ENCODE data around the gene PROB1. TPM values are rescaled to one million over a fixed set of nuclear protein-coding genes. Genes with fewer than 3 reads are reported as not detected.
"Not testable (repeated sequence)": the region's sequence is repeated elsewhere in the genome, so short reads cannot be mapped to it uniquely, and the experiment has no call there.

PROB1 gene
- total RNA-seq, 1 donor from 2014 or later: 0.53 TPM

DNA sequence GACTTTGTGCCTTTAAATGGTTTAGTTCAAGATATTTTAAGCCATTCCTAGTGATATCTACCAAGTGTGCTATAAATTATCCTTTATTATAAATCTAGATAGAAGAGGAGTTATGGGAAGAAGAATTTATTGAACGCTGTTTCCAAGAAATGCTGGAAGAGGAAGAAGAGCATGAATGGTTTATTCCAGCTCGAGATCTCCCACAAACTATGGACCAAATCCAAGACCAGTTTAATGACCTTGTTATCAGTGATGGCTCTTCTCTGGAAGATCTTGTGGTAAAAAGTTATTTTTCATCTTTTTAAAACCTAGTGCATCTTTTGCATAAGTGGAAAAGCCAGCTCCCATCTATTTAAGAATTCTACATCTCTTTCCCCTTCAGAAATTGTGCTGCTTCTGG is 30.4 kb downstream of the PROB1 start:
- Histone ChIP-seq H3K4me3 (ENCODE audit: low read depth, low read length) (no peak overlapping the region), H3K36me3 (ENCODE audit: control insufficient read depth, insufficient read depth, low read length) (peaks cover 13% of the 10 kb centered on the region), H3K27me3 (ENCODE audit: control insufficient read depth, insufficient read depth, low read length) (no peaks in the 10 kb centered on the region)
- TF ChIP-seq, protein P1, sequence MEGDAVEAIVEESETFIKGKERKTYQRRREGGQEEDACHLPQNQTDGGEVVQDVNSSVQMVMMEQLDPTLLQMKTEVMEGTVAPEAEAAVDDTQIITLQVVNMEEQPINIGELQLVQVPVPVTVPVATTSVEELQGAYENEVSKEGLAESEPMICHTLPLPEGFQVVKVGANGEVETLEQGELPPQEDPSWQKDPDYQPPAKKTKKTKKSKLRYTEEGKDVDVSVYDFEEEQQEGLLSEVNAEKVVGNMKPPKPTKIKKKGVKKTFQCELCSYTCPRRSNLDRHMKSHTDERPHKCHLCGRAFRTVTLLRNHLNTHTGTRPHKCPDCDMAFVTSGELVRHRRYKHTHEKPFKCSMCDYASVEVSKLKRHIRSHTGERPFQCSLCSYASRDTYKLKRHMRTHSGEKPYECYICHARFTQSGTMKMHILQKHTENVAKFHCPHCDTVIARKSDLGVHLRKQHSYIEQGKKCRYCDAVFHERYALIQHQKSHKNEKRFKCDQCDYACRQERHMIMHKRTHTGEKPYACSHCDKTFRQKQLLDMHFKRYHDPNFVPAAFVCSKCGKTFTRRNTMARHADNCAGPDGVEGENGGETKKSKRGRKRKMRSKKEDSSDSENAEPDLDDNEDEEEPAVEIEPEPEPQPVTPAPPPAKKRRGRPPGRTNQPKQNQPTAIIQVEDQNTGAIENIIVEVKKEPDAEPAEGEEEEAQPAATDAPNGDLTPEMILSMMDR (IDR thresholded peaks at IDR 0.05; ENCODE audit: insufficient read depth, low read length, severe bottlenecking): no peak
- DNase-seq (ENCODE audit: low read depth) (no peak), FAIRE-seq (no peak)

DNA sequence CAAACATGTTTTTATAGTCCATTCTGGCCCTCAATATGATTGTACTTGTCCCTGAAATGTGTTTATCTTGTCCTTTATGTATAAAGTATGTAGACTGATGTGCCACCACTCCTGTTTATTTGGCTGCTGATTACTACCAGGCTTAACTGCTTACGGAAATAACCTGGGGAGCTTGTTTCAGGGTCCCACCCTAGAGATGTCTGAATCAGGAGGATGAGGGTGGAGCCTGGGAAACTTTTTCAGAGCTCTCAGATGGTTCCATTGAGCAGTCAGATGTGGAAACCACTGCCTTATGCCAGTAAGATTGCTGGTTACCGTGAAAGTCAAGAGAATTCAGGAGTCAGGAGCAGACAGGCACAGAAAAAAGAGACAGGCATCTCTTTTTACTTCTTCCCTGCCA is 31.0 kb downstream of the PROB1 start:
- TF ChIP-seq, protein P1 (IDR thresholded peaks at IDR 0.05; ENCODE audit: insufficient read depth, low read length, severe bottlenecking): no peak
- Histone ChIP-seq H3K4me3 (ENCODE audit: low read depth, low read length) (no peak overlapping the region), H3K36me3 (ENCODE audit: control insufficient read depth, insufficient read depth, low read length) (peaks cover 13% of the 10 kb centered on the region), H3K27me3 (ENCODE audit: control insufficient read depth, insufficient read depth, low read length) (no peaks in the 10 kb centered on the region)
- DNase-seq (ENCODE audit: low read depth) (no peak), FAIRE-seq (no peak)

DNA sequence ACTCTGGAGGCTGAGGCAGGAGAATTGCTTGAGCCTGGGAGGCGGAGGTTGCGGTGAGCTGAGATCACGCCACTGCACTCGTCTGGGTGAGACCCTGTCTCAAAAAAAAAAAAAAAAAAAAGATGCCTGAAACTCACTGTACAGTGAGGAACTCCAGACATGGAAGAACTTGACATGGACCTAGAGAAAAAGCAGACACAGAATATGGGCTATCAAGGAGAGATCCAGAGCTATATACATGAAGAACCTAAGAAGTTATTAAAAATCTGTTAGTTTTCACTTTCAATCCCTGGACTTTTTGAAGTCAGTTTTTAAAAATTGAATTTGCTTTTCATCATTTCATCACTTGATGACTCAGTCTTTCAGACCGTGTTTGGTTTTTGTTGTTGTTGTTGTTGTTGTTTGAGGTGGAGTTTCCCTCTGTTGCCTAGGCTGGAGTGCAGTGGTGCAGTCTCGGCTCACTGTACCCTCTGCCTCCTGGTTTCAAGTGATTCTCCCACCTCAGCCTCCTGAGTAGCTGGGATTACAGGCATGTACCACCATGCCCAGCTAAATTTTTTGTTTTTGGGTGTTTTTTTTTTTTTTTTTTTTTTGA is 33.0 kb downstream of the PROB1 start:
- H3K4me3 ChIP-seq (ENCODE audit: low read depth, low read length): no peak overlapping the region
- peaks cover 11% of the 10 kb centered on the region for H3K36me3 ChIP-seq (ENCODE audit: control insufficient read depth, insufficient read depth, low read length)
- FAIRE-seq (no peak), DNase-seq (ENCODE audit: low read depth) (no peak)
- no peaks in the 10 kb centered on the region for H3K27me3 ChIP-seq (ENCODE audit: control insufficient read depth, insufficient read depth, low read length)
- TF ChIP-seq, protein P1 (IDR thresholded peaks at IDR 0.05; ENCODE audit: insufficient read depth, low read length, severe bottlenecking): no peak

- FAIRE-seq (no peak), DNase-seq (ENCODE audit: low read depth) (no peak)
- Histone ChIP-seq H3K4me3 (ENCODE audit: low read depth, low read length) (no peak overlapping the region), H3K36me3 (ENCODE audit: control insufficient read depth, insufficient read depth, low read length) (peaks cover 8% of the 10 kb centered on the region), H3K27me3 (ENCODE audit: control insufficient read depth, insufficient read depth, low read length) (no peaks in the 10 kb centered on the region)
- TF ChIP-seq, protein P1 (IDR thresholded peaks at IDR 0.05; ENCODE audit: insufficient read depth, low read length, severe bottlenecking): no peak
Measured at GRCh38 chr5:139360384-139360783, 34.5 kb downstream of the PROB1 start.

GRCh38 chr5:139358064-139358463 is 36.8 kb downstream of the PROB1 start:
- Histone ChIP-seq H3K27me3 (ENCODE audit: control insufficient read depth, insufficient read depth, low read length) (no peaks in the 10 kb centered on the region), H3K36me3 (ENCODE audit: control insufficient read depth, insufficient read depth, low read length) (no peaks in the 10 kb centered on the region), H3K4me3 (ENCODE audit: low read depth, low read length) (no peak overlapping the region)
- DNase-seq (ENCODE audit: low read depth): no peak
- no peak for FAIRE-seq
- TF ChIP-seq, protein P1 (IDR thresholded peaks at IDR 0.05; ENCODE audit: insufficient read depth, low read length, severe bottlenecking): no peak

DNA sequence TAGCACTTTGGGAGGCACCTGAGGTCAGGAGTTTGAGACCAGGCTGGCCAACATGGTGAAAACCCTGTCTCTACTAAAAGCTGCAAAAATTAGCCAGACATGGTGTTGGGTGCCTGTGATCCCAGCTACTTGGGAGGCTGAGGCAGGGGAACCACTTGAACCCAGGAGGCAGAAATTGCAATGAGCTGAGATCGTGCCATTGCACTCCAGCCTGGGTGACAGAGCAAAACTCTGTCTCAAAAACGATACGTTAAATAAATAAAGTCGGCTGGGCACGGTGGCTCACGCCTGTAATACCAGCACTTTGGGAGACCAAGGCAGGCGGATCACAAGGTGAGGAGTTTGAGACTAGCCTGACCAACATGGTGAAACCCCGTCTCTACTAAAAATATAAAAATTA is 39.0 kb downstream of the PROB1 start:
- FAIRE-seq; H3K36me3 ChIP-seq (ENCODE audit: control insufficient read depth, insufficient read depth, low read length): not testable (repeated sequence)

More for the DNA sequence above, 39.0 kb downstream of the PROB1 start:
- not testable (repeated sequence) for H3K4me3 ChIP-seq (ENCODE audit: low read depth, low read length); DNase-seq (ENCODE audit: low read depth); H3K27me3 ChIP-seq (ENCODE audit: control insufficient read depth, insufficient read depth, low read length)

Measured in bronchial epithelial cell (primary cell).